Subcutaneous adipose tissue (tissue), 4 donors: ENCODE measurements around the gene SCN1A. TPM values are rescaled to one million over a fixed set of nuclear protein-coding genes. Genes with fewer than 3 reads are reported as not detected.

ENCODE experiments used
- total RNA-seq, 4 donors: library from RNA; depleted of rRNA; stranded (reverse); fragments of >200 nt; gene quantifications; one replicate each; pipeline ENCODE4 v1.1.0, GENCODE V29; 2016
- TF ChIP-seq, protein P1 (sequence below): fragments of 450-650 bp; IDR thresholded peaks from one replicate; pipeline ENCODE4 v1.5.1; 2016; ENCODE audit warnings: low read depth, mild to moderate bottlenecking, control low read depth, antibody characterized with exemption, moderate library complexity

The SCN1A gene
- total RNA-seq, 4 donors from 2014 or later: not detected

DNA sequence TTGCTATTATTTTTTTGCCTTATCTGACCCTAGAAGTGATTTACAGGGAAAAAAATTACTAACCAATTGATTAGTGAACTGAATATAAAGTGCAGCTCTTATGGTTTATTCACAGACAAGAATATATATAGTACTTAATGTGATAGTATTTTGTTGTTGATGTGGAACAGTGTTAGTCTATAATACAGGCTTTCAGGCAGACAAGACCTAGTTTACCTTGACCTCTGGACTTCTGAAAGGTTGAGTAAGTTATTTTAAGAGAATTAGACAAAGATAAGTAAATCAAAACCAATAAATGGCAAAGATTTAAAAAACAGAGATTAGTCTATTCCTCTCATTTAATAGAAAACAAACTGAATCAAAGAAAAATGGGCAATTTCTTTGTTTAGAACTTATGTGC is 46.0 kb downstream of the SCN1A start:
- TF ChIP-seq, protein P1, sequence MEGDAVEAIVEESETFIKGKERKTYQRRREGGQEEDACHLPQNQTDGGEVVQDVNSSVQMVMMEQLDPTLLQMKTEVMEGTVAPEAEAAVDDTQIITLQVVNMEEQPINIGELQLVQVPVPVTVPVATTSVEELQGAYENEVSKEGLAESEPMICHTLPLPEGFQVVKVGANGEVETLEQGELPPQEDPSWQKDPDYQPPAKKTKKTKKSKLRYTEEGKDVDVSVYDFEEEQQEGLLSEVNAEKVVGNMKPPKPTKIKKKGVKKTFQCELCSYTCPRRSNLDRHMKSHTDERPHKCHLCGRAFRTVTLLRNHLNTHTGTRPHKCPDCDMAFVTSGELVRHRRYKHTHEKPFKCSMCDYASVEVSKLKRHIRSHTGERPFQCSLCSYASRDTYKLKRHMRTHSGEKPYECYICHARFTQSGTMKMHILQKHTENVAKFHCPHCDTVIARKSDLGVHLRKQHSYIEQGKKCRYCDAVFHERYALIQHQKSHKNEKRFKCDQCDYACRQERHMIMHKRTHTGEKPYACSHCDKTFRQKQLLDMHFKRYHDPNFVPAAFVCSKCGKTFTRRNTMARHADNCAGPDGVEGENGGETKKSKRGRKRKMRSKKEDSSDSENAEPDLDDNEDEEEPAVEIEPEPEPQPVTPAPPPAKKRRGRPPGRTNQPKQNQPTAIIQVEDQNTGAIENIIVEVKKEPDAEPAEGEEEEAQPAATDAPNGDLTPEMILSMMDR: no peak

DNA sequence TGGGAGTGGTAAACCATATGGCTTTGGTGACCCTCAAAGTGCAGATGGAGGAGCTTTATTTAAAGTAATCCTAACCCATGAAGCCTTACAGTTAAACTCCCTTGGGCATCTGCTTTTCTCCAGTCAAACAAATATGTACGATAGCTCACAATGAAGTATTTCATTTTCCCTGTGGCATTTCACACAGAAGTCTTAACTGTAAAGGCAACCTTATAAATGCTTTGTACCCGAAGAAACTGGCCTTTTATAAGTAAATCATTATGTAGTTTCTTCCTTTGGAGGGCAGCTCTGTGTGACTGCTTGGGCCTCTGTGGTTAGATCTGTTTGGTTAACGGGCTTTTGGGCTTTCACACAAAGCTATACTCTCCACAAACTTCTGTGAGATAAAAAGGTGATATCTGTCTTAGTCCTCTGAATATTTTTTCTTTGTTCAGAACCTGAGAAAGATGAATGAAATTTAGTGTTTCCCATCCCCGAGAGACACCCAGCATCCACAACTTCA is 46.6 kb downstream of the SCN1A start:
- TF ChIP-seq, protein P1: no peak

- TF ChIP-seq, protein P1: no peak
Observed at GRCh38 chr2:166074430-166074829, 53.4 kb downstream of the SCN1A start.

DNA sequence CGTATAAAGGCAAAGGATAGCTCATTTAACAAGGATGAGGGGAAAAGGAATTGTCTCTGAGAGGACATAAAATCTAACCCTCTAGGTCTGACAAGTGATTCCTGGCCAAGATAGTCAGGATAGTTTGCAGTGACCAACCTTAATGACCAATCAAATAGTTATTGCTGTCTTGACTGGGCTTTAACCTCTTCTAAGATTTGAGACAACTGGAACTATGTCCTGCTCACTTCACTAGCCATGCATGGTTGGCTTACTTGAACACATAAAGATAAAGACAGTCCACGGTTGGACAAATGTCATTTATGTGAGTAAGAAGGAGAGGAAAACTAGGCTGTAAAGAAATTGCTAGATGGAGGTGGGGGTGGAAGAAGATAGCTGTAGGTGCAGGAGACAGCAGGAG is 53.8 kb downstream of the SCN1A start:
- TF ChIP-seq, protein P1: no peak

GRCh38 chr2:166070231-166070630 is 57.6 kb downstream of the SCN1A start:
- TF ChIP-seq, protein P1: no peak

DNA sequence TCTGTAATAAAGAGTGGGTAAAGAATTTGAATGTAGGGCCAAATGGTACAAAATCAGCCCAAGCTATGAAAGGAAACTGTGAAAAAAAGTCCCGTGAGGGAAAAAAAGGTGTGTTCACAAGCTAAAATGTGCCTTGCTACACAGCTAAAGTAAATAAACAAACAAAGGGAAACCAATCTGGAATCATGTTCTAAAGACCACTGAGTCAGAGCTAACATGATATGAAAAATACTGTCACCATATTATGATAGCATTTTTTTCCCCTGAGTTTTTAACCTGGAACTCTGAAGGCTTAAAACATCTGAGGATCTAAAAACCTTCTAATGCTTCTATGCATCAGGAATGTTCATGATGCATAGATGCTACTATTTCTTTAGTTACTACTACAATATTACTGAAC is 58.8 kb downstream of the SCN1A start:
- TF ChIP-seq, protein P1: no peak

- TF ChIP-seq, protein P1: no peak
Observed at GRCh38 chr2:166067229-166067628, 60.6 kb downstream of the SCN1A start.
